OCI-LY3 (cell line): ENCODE data around the gene ALG2.

Source experiments
- H2AFZ ChIP-seq: fragments of 200-600, 300-600 bp; shearing (Covaris generic); 2 replicates; pipeline ENCODE4 v1.6.0; 2014; ENCODE audit warnings: antibody characterized with exemption, low read depth, low read length
- H3K27ac ChIP-seq: fragments of 200-600, 300-600 bp; sonication (generic); 2 replicates; pipeline ENCODE4 v1.5.1; 2014; ENCODE audit warnings: mild to moderate bottlenecking, low read length, moderate library complexity, mixed read lengths
- H3K27me3 ChIP-seq: fragments of 200-600, 300-600 bp; sonication (generic); 2 replicates; pipeline ENCODE4 v1.6.1; 2014; ENCODE audit warnings: low read depth, low read length, mixed read lengths
- H3K36me3 ChIP-seq: fragments of 200-600, 300-600 bp; sonication (generic); replicated peaks from 2 replicates; pipeline ENCODE3; 2014; ENCODE audit warnings: low read depth, low read length, mixed read lengths
- H3K4me1 ChIP-seq: fragments of 300-600, 200-600 bp; sonication (generic); 2 replicates; pipeline ENCODE4 v1.6.1; 2014; ENCODE audit warnings: low read length, mixed read lengths
- H3K4me2 ChIP-seq: fragments of 200-600, 300-600 bp; sonication (generic); 2 replicates; pipeline ENCODE4 v1.6.1; 2014; ENCODE audit warnings: low read length, mixed read lengths
- H3K4me3 ChIP-seq: fragments of 300-600, 200-600 bp; sonication (generic); 2 replicates; pipeline ENCODE4 v1.5.1; 2014; ENCODE audit warnings: antibody characterized with exemption, mild to moderate bottlenecking, low read length, moderate library complexity
- H3K79me2 ChIP-seq: fragments of 300-600, 200-600 bp; shearing (Covaris generic); 2 replicates; pipeline ENCODE4 v1.6.1; 2014; ENCODE audit warnings: mild to moderate bottlenecking, low read length, mixed read lengths
- H3K9ac ChIP-seq: fragments of 300-600, 200-600 bp; shearing (Covaris generic); 2 replicates; pipeline ENCODE4 v1.6.0; 2014; ENCODE audit warnings: mild to moderate bottlenecking, low read length, moderate library complexity
- H3K9me3 ChIP-seq: fragments of 200-600, 300-600 bp; shearing (Covaris generic); 2 replicates; pipeline ENCODE4 v1.6.1; 2014; ENCODE audit warnings: low read length, mixed read lengths; ENCODE audit not compliant: insufficient read depth
- H4K20me1 ChIP-seq: fragments of 200-600, 300-600 bp; sonication (generic); 2 replicates; pipeline ENCODE4 v1.6.1; 2016; ENCODE audit warnings: low read length, mixed read lengths; ENCODE audit not compliant: insufficient read depth
- CTCF ChIP-seq: fragments of 200-600, 300-600 bp; sonication (generic); IDR thresholded peaks from 2 replicates; pipeline ENCODE4 v1.5.1; 2014; ENCODE audit warnings: antibody characterized with exemption, low read length, low read depth
- EZH2phosphoT487 ChIP-seq: fragments of 200-600 bp; shearing (Covaris generic); IDR thresholded peaks from 2 replicates; pipeline ENCODE4 v1.6.1; 2018; ENCODE audit warnings: antibody characterized with exemption, mixed run types, low read depth

The ALG2 gene

DNA sequence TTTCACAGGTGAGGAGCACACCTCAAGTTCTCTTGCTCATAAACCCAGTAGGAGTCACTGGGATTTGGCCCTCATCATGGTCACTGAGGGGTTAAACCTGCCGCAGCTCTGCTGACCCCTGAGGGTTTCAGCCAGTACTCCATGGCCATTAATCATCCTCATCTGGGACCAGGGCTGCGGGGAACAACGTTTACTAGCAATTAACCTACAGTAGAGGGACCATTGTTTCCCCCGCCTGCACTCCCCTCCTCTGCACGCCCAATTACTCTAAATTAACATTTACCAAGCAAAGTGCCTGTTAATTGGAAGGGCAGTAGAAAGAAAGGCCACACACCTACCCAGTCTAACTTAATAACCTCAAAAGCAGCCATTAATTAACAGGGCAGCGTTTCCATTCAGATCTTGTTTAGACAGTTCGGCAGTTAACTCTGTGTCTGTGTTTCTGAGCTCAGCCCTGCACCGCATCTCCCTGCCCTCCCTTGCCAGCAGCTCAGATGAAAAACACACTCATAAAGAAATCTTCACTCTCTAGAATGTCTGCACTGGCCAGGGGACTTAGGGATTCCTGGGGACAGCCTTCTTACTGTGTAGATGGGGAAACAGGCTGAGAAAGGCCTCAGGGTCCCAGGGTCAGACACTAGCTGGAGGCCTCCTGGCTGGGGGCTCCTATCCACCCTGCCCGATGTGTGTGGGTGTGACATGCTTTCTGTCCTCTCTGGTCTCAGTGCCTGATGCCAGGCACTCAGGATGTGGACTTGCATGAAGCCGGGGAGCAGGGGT lies 51.6 kb downstream of the ALG2 start:
- H3K4me3 ChIP-seq = no peak overlapping the region
- TF ChIP-seq CTCF (no peak), EZH2phosphoT487 (no peak)
- H3K27ac ChIP-seq = no peak overlapping the region
- peaks cover 53% of the 10 kb centered on the region for H3K4me1 ChIP-seq
- H3K79me2 ChIP-seq = peaks cover 56% of the 10 kb centered on the region
- no peak overlapping the region for H3K4me2 ChIP-seq
- no peak overlapping the region for H2AFZ ChIP-seq
- H4K20me1 ChIP-seq = peaks cover 33% of the 10 kb centered on the region; the same call in 1 of the 2 replicates
- H3K9ac ChIP-seq = no peak overlapping the region
- peaks cover 48% of the 10 kb centered on the region for H3K36me3 ChIP-seq
- no peaks in the 10 kb centered on the region for H3K9me3 ChIP-seq
- no peaks in the 10 kb centered on the region for H3K27me3 ChIP-seq

GRCh38 chr9:99169086-99169485 lies 52.7 kb downstream of the ALG2 start:
- Histone ChIP-seq H3K4me1 (peaks cover 54% of the 10 kb centered on the region), H3K27ac (no peak overlapping the region)

GRCh38 chr9:99167694-99168093 lies 54.0 kb downstream of the ALG2 start:
- Histone ChIP-seq H3K9ac (peak overlapping the region; percentile 43; the same call in 1 of the 2 replicates), H2AFZ (no peak overlapping the region)
- no peak for TF ChIP-seq EZH2phosphoT487

More at GRCh38 chr9:99169086-99169485, 52.7 kb downstream of the ALG2 start:
- Histone ChIP-seq H3K4me2 (no peak overlapping the region), H4K20me1 (peaks cover 33% of the 10 kb centered on the region; the same call in 1 of the 2 replicates), H3K4me3 (no peak overlapping the region), H2AFZ (no peak overlapping the region), H3K9me3 (no peaks in the 10 kb centered on the region), H3K79me2 (peaks cover 47% of the 10 kb centered on the region), H3K9ac (no peak overlapping the region), H3K36me3 (peaks cover 46% of the 10 kb centered on the region), H3K27me3 (no peaks in the 10 kb centered on the region)
- no peak for TF ChIP-seq CTCF
- no peak for TF ChIP-seq EZH2phosphoT487

GRCh38 chr9:99167119-99167518 lies 54.6 kb downstream of the ALG2 start:
- H4K20me1 ChIP-seq = peaks cover 18% of the 10 kb centered on the region; the same call in 1 of the 2 replicates
- H3K4me2 ChIP-seq = peak overlapping the region; percentile 75
- peaks cover 46% of the 10 kb centered on the region for H3K79me2 ChIP-seq
- H3K36me3 ChIP-seq = peaks cover 27% of the 10 kb centered on the region
- no peaks in the 10 kb centered on the region for H3K27me3 ChIP-seq
- no peak overlapping the region for H2AFZ ChIP-seq
- peak overlapping the region; percentile 86 for H3K4me3 ChIP-seq
- no peak for TF ChIP-seq EZH2phosphoT487
- no peak for TF ChIP-seq CTCF
- H3K9ac ChIP-seq = peak overlapping the region; percentile 32
- peaks cover 52% of the 10 kb centered on the region for H3K4me1 ChIP-seq
- no peaks in the 10 kb centered on the region for H3K9me3 ChIP-seq
- H3K27ac ChIP-seq = peak overlapping the region; percentile 86

More at GRCh38 chr9:99167694-99168093, 54.0 kb downstream of the ALG2 start:
- peaks cover 21% of the 10 kb centered on the region; the same call in 1 of the 2 replicates for H4K20me1 ChIP-seq
- H3K36me3 ChIP-seq = peaks cover 33% of the 10 kb centered on the region
- H3K4me3 ChIP-seq = peak overlapping the region; percentile 86
- H3K4me2 ChIP-seq = peak overlapping the region; percentile 75
- peak overlapping the region; percentile 86; the same call in 1 of the 2 replicates for H3K27ac ChIP-seq
- H3K79me2 ChIP-seq = peaks cover 46% of the 10 kb centered on the region
- no peaks in the 10 kb centered on the region for H3K27me3 ChIP-seq
- H3K4me1 ChIP-seq = peaks cover 48% of the 10 kb centered on the region
- no peaks in the 10 kb centered on the region for H3K9me3 ChIP-seq
